HepG2 (cell line): Measurements from ENCODE around the gene CLEC18C. TPM values are rescaled to one million over a fixed set of nuclear protein-coding genes. Genes with fewer than 3 reads are reported as not detected.

Experiments
- ASH2L ChIP-seq: fragments of 300-600, 200-600 bp; sonication (generic); IDR thresholded peaks from 2 replicates; pipeline ENCODE4 v1.7.0; 2017; ENCODE audit warnings: low read depth, mild to moderate bottlenecking, moderate library complexity, mixed read lengths, low read length; ENCODE audit not compliant: insufficient read length
- ATF3 ChIP-seq: sonication (generic); formaldehyde crosslinking; IDR thresholded peaks from 2 replicates; pipeline ENCODE4 v1.4.0; 2020; ENCODE audit warnings: missing genetic modification reagents
- ATF4 ChIP-seq, 2 experiments: fragments of 450-650 bp in 1 of 2; sonication (generic) in 1 of 2; formaldehyde crosslinking; IDR thresholded peaks; 2 replicates each; pipeline versions ENCODE4 v1.5.0 to v1.8.0; 2020 to 2022; ENCODE audit warnings: mild to moderate bottlenecking in 1 of 2, missing genetic modification reagents in 1 of 2
- ATM ChIP-seq: fragments of 450-650 bp; IDR thresholded peaks from 2 replicates; pipeline ENCODE4 v1.7.1; 2017; ENCODE audit warnings: mild to moderate bottlenecking, borderline replicate concordance
- HMGA1 ChIP-seq: sonication (generic); formaldehyde crosslinking; conservative IDR thresholded peaks from 2 replicates; pipeline ENCODE4 v1.4.0; 2020; ENCODE audit warnings: missing genetic modification reagents
- JUNB ChIP-seq: sonication (generic); formaldehyde crosslinking; IDR thresholded peaks from 2 replicates; pipeline ENCODE4 v1.8.0; 2022; ENCODE audit warnings: missing genetic modification reagents, mild to moderate bottlenecking, borderline replicate concordance
- KLF12 ChIP-seq: sonication (generic); formaldehyde crosslinking; IDR thresholded peaks from 2 replicates; pipeline ENCODE4 v1.4.0; 2020; ENCODE audit warnings: missing genetic modification reagents, borderline replicate concordance
- KLF13 ChIP-seq: sonication (generic); formaldehyde crosslinking; IDR thresholded peaks from 2 replicates; pipeline ENCODE4 v1.4.0; 2020; ENCODE audit warnings: mild to moderate bottlenecking, missing genetic modification reagents
- LCORL ChIP-seq, 2 experiments: fragments of 450-650 bp in 1 of 2; sonication (generic) in 1 of 2; formaldehyde crosslinking in 1 of 2; IDR thresholded peaks; 2 replicates each; pipeline versions ENCODE4 v1.5.0 to v1.6.1; 2017 to 2020; ENCODE audit warnings: antibody characterized with exemption in 1 of 2, missing genetic modification reagents in 1 of 2
- POLR2A ChIP-seq, 2 experiments: IDR thresholded peaks; 2 replicates each; pipeline ENCODE4 v1.6.1; 2011; ENCODE audit warnings: low read depth in 2 of 2, low read length in 2 of 2, mild to moderate bottlenecking in 1 of 2, moderate library complexity in 1 of 2; ENCODE audit not compliant: insufficient read depth in 1 of 2
- REPIN1 ChIP-seq: sonication (generic); formaldehyde crosslinking; IDR thresholded peaks from 2 replicates; pipeline ENCODE4 v1.8.0; 2022; ENCODE audit warnings: missing genetic modification reagents, low read depth, mild to moderate bottlenecking, borderline replicate concordance
- SAFB2 ChIP-seq: sonication (generic); formaldehyde crosslinking; IDR thresholded peaks from 2 replicates; pipeline ENCODE4 v1.5.1; 2020; ENCODE audit warnings: missing genetic modification reagents, low read depth, mild to moderate bottlenecking, borderline replicate concordance
- SNAPC5 ChIP-seq: sonication (generic); formaldehyde crosslinking; IDR thresholded peaks from 2 replicates; pipeline ENCODE4 v1.8.1; 2023; ENCODE audit warnings: mild to moderate bottlenecking, missing genetic modification reagents, borderline replicate concordance
- STAG1 ChIP-seq: sonication (generic); formaldehyde crosslinking; IDR thresholded peaks from 2 replicates; pipeline ENCODE4 v1.4.0; 2020; ENCODE audit warnings: missing genetic modification reagents
- THAP11 ChIP-seq: IDR thresholded peaks from 2 replicates; pipeline ENCODE4 v1.6.1; 2016; ENCODE audit warnings: missing biosample characterization, missing genetic modification reagents
- XBP1 ChIP-seq: sonication (generic); formaldehyde crosslinking; IDR thresholded peaks from 2 replicates; pipeline ENCODE4 v1.5.0; 2020; ENCODE audit warnings: missing genetic modification reagents
- XRCC5 ChIP-seq: fragments of 200-400 bp; formaldehyde crosslinking; optimal IDR thresholded peaks from 2 replicates; pipeline ENCODE3; 2017; ENCODE audit warnings: mild to moderate bottlenecking, low read length
- ZFP91 ChIP-seq: sonication (generic); formaldehyde crosslinking; IDR thresholded peaks from 2 replicates; pipeline ENCODE4 v1.9.0; 2022; ENCODE audit warnings: missing genetic modification reagents, mild to moderate bottlenecking, borderline replicate concordance
- ZNF10 ChIP-seq: sonication (generic); formaldehyde crosslinking; IDR thresholded peaks from 2 replicates; pipeline ENCODE4 v1.4.0; 2020; ENCODE audit warnings: mild to moderate bottlenecking, low read depth, missing genetic modification reagents, borderline replicate concordance
- ZNF121 ChIP-seq: sonication (generic); formaldehyde crosslinking; IDR thresholded peaks from 2 replicates; pipeline ENCODE4 v1.5.0; 2020; ENCODE audit warnings: mild to moderate bottlenecking, missing genetic modification reagents
- ZNF20 ChIP-seq: sonication (generic); formaldehyde crosslinking; IDR thresholded peaks from 2 replicates; pipeline ENCODE4 v1.4.0; 2020; ENCODE audit warnings: mild to moderate bottlenecking, moderate library complexity, missing genetic modification reagents
- ZNF232 ChIP-seq: sonication (generic); formaldehyde crosslinking; IDR thresholded peaks from 2 replicates; pipeline ENCODE4 v1.4.0; 2020; ENCODE audit warnings: missing genetic modification reagents, borderline replicate concordance
- ZNF572 ChIP-seq: sonication (generic); formaldehyde crosslinking; IDR thresholded peaks from 2 replicates; pipeline ENCODE4 v1.5.1; 2020; ENCODE audit warnings: mild to moderate bottlenecking, missing genetic modification reagents
- ZNF598 ChIP-seq: sonication (generic); formaldehyde crosslinking; IDR thresholded peaks from 2 replicates; pipeline ENCODE4 v1.5.1; 2020; ENCODE audit warnings: mild to moderate bottlenecking, missing genetic modification reagents, borderline replicate concordance
- ZNF644 ChIP-seq: IDR thresholded peaks from 2 replicates; pipeline ENCODE4 v1.6.1; 2016; ENCODE audit warnings: low read depth
- ZNF747 ChIP-seq: sonication (generic); formaldehyde crosslinking; IDR thresholded peaks from 2 replicates; pipeline ENCODE4 v1.8.1; 2023; ENCODE audit warnings: missing genetic modification reagents, mild to moderate bottlenecking, borderline replicate concordance
- ZNF780A ChIP-seq: sonication (generic); formaldehyde crosslinking; IDR thresholded peaks from 2 replicates; pipeline ENCODE4 v1.8.0; 2022; ENCODE audit warnings: mild to moderate bottlenecking, missing genetic modification reagents, moderate library complexity
- ZNF790 ChIP-seq: sonication (generic); formaldehyde crosslinking; IDR thresholded peaks from 2 replicates; pipeline ENCODE4 v1.8.0; 2022; ENCODE audit warnings: missing genetic modification reagents, mild to moderate bottlenecking, borderline replicate concordance
- ZSCAN29 ChIP-seq: sonication (generic); formaldehyde crosslinking; conservative IDR thresholded peaks from 2 replicates; pipeline ENCODE4 v1.4.0; 2020; ENCODE audit warnings: mild to moderate bottlenecking, missing genetic modification reagents
- polyA plus RNA-seq, 8 experiments: library from polyadenylated mRNA; depleted of rRNA in 3 of 8; stranded (reverse) in 7 of 8; unstranded in 1 of 8; fragments of >200 nt; fragmentation: Illumina TruSeq in 4 of 8; extraction: Trizol in 4 of 8; gene quantifications; 2 replicates each; pipeline versions ENCODE4 v1.2.1 to v1.2.3, GENCODE V29; 2011 to 2016; ENCODE audit warnings: low read depth in 4 of 8, missing spikeins in 1 of 8, mixed read lengths in 1 of 8; ENCODE audit not compliant: insufficient read depth in 1 of 8
- total RNA-seq, 5 experiments: library from RNA; depleted of rRNA; stranded (reverse); fragments of >200 nt; fragmentation: Illumina TruSeq; extraction: Trizol; gene quantifications; 2 replicates each; pipeline ENCODE4 v1.2.3, GENCODE V29; 2016; ENCODE audit warnings: low read depth in 1 of 5

CLEC18C gene
- total and polyA plus RNA-seq, 2 of the 13 experiments (the other 11 are each of a cell fraction or from before 2014, with no cell fraction given): 0.15 to 0.29 TPM

GRCh38 chr16:70162041-70162451 is 11.5 kb upstream of the CLEC18C start (continued):
- TF ChIP-seq ZFP91 (no peak), ZNF232 (CRISPR knock-in tag) (no peak), ZNF10 (CRISPR knock-in tag) (no peak), ZSCAN29 (CRISPR knock-in tag) (no peak), ZNF598 (no peak), STAG1 (CRISPR knock-in tag) (no peak), ZNF644 (CRISPR knock-in tag) (no peak), ATF4 (CRISPR knock-in tag; IDR thresholded peaks at IDR 0.05) (no peak), XRCC5 (peak; percentile 86), POLR2A (IDR thresholded peaks at IDR 0.05; ENCODE audit: insufficient read depth in 1 of 2, low read depth in 2 of 2, low read length in 2 of 2) (peak in 1 of 2 experiments; percentile 25; a peak in 1 of 4 replicates), THAP11 (peak; percentile 25; the same call in 1 of the 2 replicates), KLF13 (no peak), XBP1 (CRISPR knock-in tag) (no peak), ATM (no peak), ZNF790 (no peak), JUNB (peak; percentile 52; the same call in 1 of the 2 replicates), ZNF747 (CRISPR knock-in tag) (no peak), ZNF20 (CRISPR knock-in tag) (no peak), LCORL (IDR thresholded peaks at IDR 0.05) (no peak), LCORL (CRISPR knock-in tag; IDR thresholded peaks at IDR 0.05) (peak; percentile 46; the same call in 1 of the 2 replicates), REPIN1 (no peak), HMGA1 (CRISPR knock-in tag) (no peak), ZNF572 (CRISPR knock-in tag) (no peak), ZNF121 (CRISPR knock-in tag) (no peak), ASH2L (peak; percentile 13), KLF12 (no peak), ATF3 (CRISPR knock-in tag) (peak; percentile 43; the same call in 1 of the 2 replicates), ZNF780A (no peak), SAFB2 (CRISPR knock-in tag) (no peak), SNAPC5 (CRISPR knock-in tag) (no peak)
